Stomach smooth muscle (tissue), 2 donors: Measurements from ENCODE around the gene LSM2.

Experiments used
- H3K27ac ChIP-seq: one replicate; pipeline ENCODE4 v1.7.0; 2013; ENCODE audit warnings: mild to moderate bottlenecking, low read length, inconsistent platforms
- H3K27me3 ChIP-seq, 2 donors: one replicate each; pipeline ENCODE4 v1.7.0; 2013; ENCODE audit warnings: low read length in 2 of 2; ENCODE audit not compliant: insufficient read depth in 2 of 2, control insufficient read depth in 1 of 2
- H3K36me3 ChIP-seq, 2 donors: one replicate each; pipeline ENCODE4 v1.7.0; 2013; ENCODE audit warnings: low read length in 2 of 2; ENCODE audit not compliant: control insufficient read depth in 2 of 2, insufficient read depth in 2 of 2
- H3K4me1 ChIP-seq: one replicate; pipeline ENCODE4 v1.7.0; 2013; ENCODE audit warnings: low read length; ENCODE audit not compliant: control insufficient read depth, insufficient read depth
- H3K4me3 ChIP-seq, 2 donors: one replicate each; pipeline ENCODE4 v1.7.0; 2013; ENCODE audit warnings: low read length in 2 of 2
- H3K9ac ChIP-seq, 2 donors: one replicate each; pipeline ENCODE4 v1.7.0; 2013; ENCODE audit warnings: low read length in 2 of 2, mild to moderate bottlenecking in 1 of 2
- H3K9me3 ChIP-seq, 2 donors: one replicate each; pipeline ENCODE4 v1.7.0; 2013; ENCODE audit warnings: low read length in 2 of 2; ENCODE audit not compliant: control insufficient read depth in 2 of 2
- donor health status: healthy.
- donor health status: Pancreatic carcinoma.

The LSM2 gene

GRCh38 chr6:31775633-31776484 lies 30.9 kb downstream of the LSM2 start:
- Histone ChIP-seq H3K36me3 (peaks cover 13 to 17% of the 10 kb centered on the region in 2 donors), H3K4me3 (no peak overlapping the region), H3K4me1 (peaks cover 9% of the 10 kb centered on the region), H3K9ac (no peak overlapping the region), H3K27me3 (no peaks in the 10 kb centered on the region), H3K27ac (no peak overlapping the region), H3K9me3 (no peaks in the 10 kb centered on the region)

GRCh38 chr6:31775184-31775583 lies 31.6 kb downstream of the LSM2 start:
- Histone ChIP-seq H3K9ac (no peak overlapping the region), H3K4me1 (peaks cover 9% of the 10 kb centered on the region), H3K27ac (no peak overlapping the region), H3K36me3 (peaks cover 6 to 10% of the 10 kb centered on the region in 2 donors), H3K27me3 (no peaks in the 10 kb centered on the region), H3K4me3 (no peak overlapping the region), H3K9me3 (no peaks in the 10 kb centered on the region)

- Histone ChIP-seq H3K9me3 (no peaks in the 10 kb centered on the region), H3K4me3 (no peak overlapping the region), H3K9ac (no peak overlapping the region), H3K27me3 (no peaks in the 10 kb centered on the region), H3K36me3 (no peaks in the 10 kb centered on the region), H3K27ac (no peak overlapping the region), H3K4me1 (peaks cover 6% of the 10 kb centered on the region)
Measured at GRCh38 chr6:31771992-31772358, 34.8 kb downstream of the LSM2 start.

GRCh38 chr6:31770860-31771259 lies 35.9 kb downstream of the LSM2 start:
- Histone ChIP-seq H3K36me3 (no peaks in the 10 kb centered on the region), H3K4me3 (no peak overlapping the region), H3K4me1 (peaks cover 6% of the 10 kb centered on the region), H3K9ac (no peak overlapping the region), H3K27me3 (peaks cover 3 to 8% of the 10 kb centered on the region in 2 donors), H3K27ac (no peak overlapping the region), H3K9me3 (no peaks in the 10 kb centered on the region)

- Histone ChIP-seq H3K4me3 (no peak overlapping the region), H3K9ac (no peak overlapping the region)
Measured at GRCh38 chr6:31769684-31770371, 36.9 kb downstream of the LSM2 start.

GRCh38 chr6:31768363-31769257 lies 38.2 kb downstream of the LSM2 start:
- peaks cover 6% of the 10 kb centered on the region for H3K4me1 ChIP-seq
- no peak overlapping the region for H3K4me3 ChIP-seq
- H3K27me3 ChIP-seq, result peaks cover 3 to 9% of the 10 kb centered on the region in 2 donors
- H3K9ac ChIP-seq, result no peak overlapping the region
- H3K9me3 ChIP-seq, result no peaks in the 10 kb centered on the region
- no peaks in the 10 kb centered on the region for H3K36me3 ChIP-seq
- no peak overlapping the region for H3K27ac ChIP-seq

More at GRCh38 chr6:31769684-31770371, 36.9 kb downstream of the LSM2 start:
- no peaks in the 10 kb centered on the region for H3K9me3 ChIP-seq
- H3K27ac ChIP-seq, result no peak overlapping the region
- H3K4me1 ChIP-seq, result peaks cover 6% of the 10 kb centered on the region
- no peaks in the 10 kb centered on the region for H3K36me3 ChIP-seq
- peaks cover 3 to 9% of the 10 kb centered on the region in 2 donors for H3K27me3 ChIP-seq

- H3K4me1 ChIP-seq, result peaks cover 6% of the 10 kb centered on the region
- H3K36me3 ChIP-seq, result no peaks in the 10 kb centered on the region
- no peak overlapping the region for H3K4me3 ChIP-seq
- H3K27me3 ChIP-seq, result peaks cover 3 to 9% of the 10 kb centered on the region in 2 donors
- no peaks in the 10 kb centered on the region for H3K9me3 ChIP-seq
- H3K27ac ChIP-seq, result no peak overlapping the region
- no peak overlapping the region for H3K9ac ChIP-seq
Measured at GRCh38 chr6:31767096-31767645, 39.6 kb downstream of the LSM2 start.

GRCh38 chr6:31765910-31766794 lies 40.6 kb downstream of the LSM2 start:
- H3K36me3 ChIP-seq, result no peaks in the 10 kb centered on the region
- H3K27ac ChIP-seq, result no peak overlapping the region
- H3K27me3 ChIP-seq, result peaks cover 3 to 9% of the 10 kb centered on the region in 2 donors
- no peaks in the 10 kb centered on the region for H3K9me3 ChIP-seq
- peak overlapping the region in 1 of 2 donors; percentile 54 for H3K4me3 ChIP-seq
- H3K9ac ChIP-seq, result no peak overlapping the region
- peaks cover 6% of the 10 kb centered on the region for H3K4me1 ChIP-seq

- Histone ChIP-seq H3K4me1 (peaks cover 6% of the 10 kb centered on the region), H3K27ac (no peak overlapping the region), H3K27me3 (peaks cover 3 to 9% of the 10 kb centered on the region in 2 donors), H3K9ac (no peak overlapping the region), H3K9me3 (no peaks in the 10 kb centered on the region), H3K36me3 (no peaks in the 10 kb centered on the region), H3K4me3 (no peak overlapping the region)
Measured at GRCh38 chr6:31765559-31765909, 41.2 kb downstream of the LSM2 start.
